ENCODE data around the gene SLC27A6.

DNA sequence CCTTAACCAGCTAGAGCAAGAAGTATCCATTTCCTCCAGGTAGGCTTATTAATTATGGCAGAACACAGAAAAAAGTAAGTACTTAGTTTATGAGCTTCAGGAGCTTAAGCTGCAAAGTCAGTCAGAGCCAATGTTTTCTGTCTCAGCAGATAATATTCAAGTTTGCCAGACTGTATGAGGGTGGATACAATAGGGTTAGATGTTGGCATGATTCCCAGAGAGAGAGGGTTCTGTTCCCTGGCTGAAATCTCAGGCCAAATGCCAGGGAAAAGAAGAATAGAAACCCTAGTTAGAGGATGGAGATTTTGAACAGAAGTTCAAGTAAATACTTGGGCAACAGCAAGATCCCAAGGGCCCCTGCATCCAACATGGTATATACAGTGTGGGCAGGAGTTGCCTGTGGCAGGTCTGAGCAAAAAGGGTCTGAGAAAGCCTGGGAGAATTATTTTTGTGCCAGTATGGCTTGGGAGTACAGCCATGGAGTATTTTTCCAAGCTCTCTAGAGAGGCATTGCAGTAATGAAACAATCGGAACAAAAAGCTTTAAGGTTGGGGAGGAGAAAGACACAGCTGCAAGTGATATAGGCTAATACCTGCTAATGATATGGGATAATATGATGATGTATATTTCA lies 98.3 kb downstream of the SLC27A6 start:
- TF ChIP-seq POLR2A (IDR thresholded peaks at IDR 0.05) (no peak), POLR2AphosphoS5 (IDR thresholded peaks at IDR 0.05) (no peak)
- TF ChIP-seq, protein P1, sequence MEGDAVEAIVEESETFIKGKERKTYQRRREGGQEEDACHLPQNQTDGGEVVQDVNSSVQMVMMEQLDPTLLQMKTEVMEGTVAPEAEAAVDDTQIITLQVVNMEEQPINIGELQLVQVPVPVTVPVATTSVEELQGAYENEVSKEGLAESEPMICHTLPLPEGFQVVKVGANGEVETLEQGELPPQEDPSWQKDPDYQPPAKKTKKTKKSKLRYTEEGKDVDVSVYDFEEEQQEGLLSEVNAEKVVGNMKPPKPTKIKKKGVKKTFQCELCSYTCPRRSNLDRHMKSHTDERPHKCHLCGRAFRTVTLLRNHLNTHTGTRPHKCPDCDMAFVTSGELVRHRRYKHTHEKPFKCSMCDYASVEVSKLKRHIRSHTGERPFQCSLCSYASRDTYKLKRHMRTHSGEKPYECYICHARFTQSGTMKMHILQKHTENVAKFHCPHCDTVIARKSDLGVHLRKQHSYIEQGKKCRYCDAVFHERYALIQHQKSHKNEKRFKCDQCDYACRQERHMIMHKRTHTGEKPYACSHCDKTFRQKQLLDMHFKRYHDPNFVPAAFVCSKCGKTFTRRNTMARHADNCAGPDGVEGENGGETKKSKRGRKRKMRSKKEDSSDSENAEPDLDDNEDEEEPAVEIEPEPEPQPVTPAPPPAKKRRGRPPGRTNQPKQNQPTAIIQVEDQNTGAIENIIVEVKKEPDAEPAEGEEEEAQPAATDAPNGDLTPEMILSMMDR (IDR thresholded peaks at IDR 0.05 in 8 of 11, conservative IDR thresholded peaks at IDR 0.05 in 3 of 11), result no peak
